Ishikawa (cell line): Measurements from ENCODE around the gene SGMS1.

Experiments
- CEBPB ChIP-seq: IDR thresholded peaks from 2 replicates; pipeline ENCODE4 v1.6.1; 2012
- CREB1 ChIP-seq: IDR thresholded peaks from 2 replicates; pipeline ENCODE4 v1.6.1; 2012; ENCODE audit warnings: low read depth
- EGR1 ChIP-seq: IDR thresholded peaks from 2 replicates; pipeline ENCODE4 v1.6.1; 2012
- EP300 ChIP-seq: IDR thresholded peaks from 2 replicates; pipeline ENCODE4 v1.6.1; 2012; ENCODE audit warnings: borderline replicate concordance
- FOXM1 ChIP-seq: IDR thresholded peaks from 2 replicates; pipeline ENCODE4 v1.6.1; 2012; ENCODE audit warnings: low read depth, borderline replicate concordance
- NFIC ChIP-seq: IDR thresholded peaks from 2 replicates; pipeline ENCODE4 v1.6.1; 2012
- RAD21 ChIP-seq: IDR thresholded peaks from 2 replicates; pipeline ENCODE4 v1.6.1; 2012; ENCODE audit warnings: low read depth
- TAF1 ChIP-seq: IDR thresholded peaks from 2 replicates; pipeline ENCODE4 v1.6.1; 2012; ENCODE audit warnings: low read depth, mild to moderate bottlenecking
- TCF12 ChIP-seq: IDR thresholded peaks from 2 replicates; pipeline ENCODE4 v1.6.1; 2012; ENCODE audit warnings: low read depth
- TEAD4 ChIP-seq: IDR thresholded peaks from 2 replicates; pipeline ENCODE4 v1.6.1; 2012
- YY1 ChIP-seq: IDR thresholded peaks from 2 replicates; pipeline ENCODE4 v1.6.1; 2012; ENCODE audit warnings: low read depth
- ZBTB7A ChIP-seq: IDR thresholded peaks from 2 replicates; pipeline ENCODE4 v1.6.1; 2012; ENCODE audit warnings: low read depth
- TF ChIP-seq, protein P1 (sequence below): IDR thresholded peaks from 2 replicates; pipeline ENCODE4 v1.6.1; 2012; ENCODE audit warnings: low read depth, mild to moderate bottlenecking
- TF ChIP-seq, protein P2 (sequence below): IDR thresholded peaks from 2 replicates; pipeline ENCODE4 v1.6.1; 2012
- TF ChIP-seq, protein P3 (sequence below): IDR thresholded peaks from 2 replicates; pipeline ENCODE4 v1.6.1; 2012

The SGMS1 gene

DNA sequence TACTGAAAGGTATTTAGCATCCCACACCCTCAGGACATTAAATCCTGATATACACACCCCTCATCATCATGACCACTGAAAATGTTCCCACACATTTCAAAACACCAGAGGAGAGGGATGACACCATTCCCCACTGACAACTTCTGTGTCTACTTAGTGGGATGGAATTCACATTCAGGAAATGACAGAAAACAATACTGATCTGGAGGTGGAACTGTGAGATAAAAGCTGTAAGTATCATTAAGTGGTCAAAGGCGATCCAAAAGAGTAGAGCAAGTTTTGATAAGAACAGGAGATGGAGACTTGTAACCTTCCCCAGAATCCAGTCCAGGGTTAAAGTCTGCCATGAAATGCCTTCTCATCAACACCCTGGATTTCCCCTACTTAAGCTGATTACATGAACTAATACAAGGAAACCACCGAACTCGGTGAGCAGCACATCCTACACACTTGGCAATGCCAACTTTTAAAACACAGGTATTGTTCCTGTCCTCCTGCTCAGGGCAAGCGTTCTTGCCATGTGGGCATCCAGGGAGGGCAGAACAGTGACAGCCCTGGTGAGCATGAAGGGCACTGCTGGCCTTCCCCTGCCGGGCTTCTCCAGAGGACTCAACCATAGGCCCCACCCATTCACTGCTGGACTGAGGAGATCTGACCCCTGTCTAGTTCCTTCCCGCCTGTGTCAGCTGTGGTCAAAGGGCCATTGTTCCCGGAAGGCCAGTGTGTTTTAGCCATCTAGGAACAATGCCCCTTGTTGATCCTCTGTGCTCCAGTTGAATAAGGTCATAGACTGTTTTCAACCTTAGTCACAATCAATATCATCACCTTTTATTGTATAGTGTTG lies 85.0 kb downstream of the SGMS1 start:
- TF ChIP-seq, protein P1, sequence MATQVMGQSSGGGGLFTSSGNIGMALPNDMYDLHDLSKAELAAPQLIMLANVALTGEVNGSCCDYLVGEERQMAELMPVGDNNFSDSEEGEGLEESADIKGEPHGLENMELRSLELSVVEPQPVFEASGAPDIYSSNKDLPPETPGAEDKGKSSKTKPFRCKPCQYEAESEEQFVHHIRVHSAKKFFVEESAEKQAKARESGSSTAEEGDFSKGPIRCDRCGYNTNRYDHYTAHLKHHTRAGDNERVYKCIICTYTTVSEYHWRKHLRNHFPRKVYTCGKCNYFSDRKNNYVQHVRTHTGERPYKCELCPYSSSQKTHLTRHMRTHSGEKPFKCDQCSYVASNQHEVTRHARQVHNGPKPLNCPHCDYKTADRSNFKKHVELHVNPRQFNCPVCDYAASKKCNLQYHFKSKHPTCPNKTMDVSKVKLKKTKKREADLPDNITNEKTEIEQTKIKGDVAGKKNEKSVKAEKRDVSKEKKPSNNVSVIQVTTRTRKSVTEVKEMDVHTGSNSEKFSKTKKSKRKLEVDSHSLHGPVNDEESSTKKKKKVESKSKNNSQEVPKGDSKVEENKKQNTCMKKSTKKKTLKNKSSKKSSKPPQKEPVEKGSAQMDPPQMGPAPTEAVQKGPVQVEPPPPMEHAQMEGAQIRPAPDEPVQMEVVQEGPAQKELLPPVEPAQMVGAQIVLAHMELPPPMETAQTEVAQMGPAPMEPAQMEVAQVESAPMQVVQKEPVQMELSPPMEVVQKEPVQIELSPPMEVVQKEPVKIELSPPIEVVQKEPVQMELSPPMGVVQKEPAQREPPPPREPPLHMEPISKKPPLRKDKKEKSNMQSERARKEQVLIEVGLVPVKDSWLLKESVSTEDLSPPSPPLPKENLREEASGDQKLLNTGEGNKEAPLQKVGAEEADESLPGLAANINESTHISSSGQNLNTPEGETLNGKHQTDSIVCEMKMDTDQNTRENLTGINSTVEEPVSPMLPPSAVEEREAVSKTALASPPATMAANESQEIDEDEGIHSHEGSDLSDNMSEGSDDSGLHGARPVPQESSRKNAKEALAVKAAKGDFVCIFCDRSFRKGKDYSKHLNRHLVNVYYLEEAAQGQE = no peak
- TF ChIP-seq TEAD4 = no peak
- no peak for TF ChIP-seq YY1
- TF ChIP-seq TCF12 = no peak
- TF ChIP-seq EGR1 = no peak
- TF ChIP-seq CEBPB = no peak
- TF ChIP-seq, protein P2, sequence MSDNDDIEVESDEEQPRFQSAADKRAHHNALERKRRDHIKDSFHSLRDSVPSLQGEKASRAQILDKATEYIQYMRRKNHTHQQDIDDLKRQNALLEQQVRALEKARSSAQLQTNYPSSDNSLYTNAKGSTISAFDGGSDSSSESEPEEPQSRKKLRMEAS = no peak
- no peak for TF ChIP-seq FOXM1
- TF ChIP-seq CREB1 = no peak
- no peak for TF ChIP-seq EP300
- TF ChIP-seq RAD21 = no peak
- no peak for TF ChIP-seq TAF1

DNA sequence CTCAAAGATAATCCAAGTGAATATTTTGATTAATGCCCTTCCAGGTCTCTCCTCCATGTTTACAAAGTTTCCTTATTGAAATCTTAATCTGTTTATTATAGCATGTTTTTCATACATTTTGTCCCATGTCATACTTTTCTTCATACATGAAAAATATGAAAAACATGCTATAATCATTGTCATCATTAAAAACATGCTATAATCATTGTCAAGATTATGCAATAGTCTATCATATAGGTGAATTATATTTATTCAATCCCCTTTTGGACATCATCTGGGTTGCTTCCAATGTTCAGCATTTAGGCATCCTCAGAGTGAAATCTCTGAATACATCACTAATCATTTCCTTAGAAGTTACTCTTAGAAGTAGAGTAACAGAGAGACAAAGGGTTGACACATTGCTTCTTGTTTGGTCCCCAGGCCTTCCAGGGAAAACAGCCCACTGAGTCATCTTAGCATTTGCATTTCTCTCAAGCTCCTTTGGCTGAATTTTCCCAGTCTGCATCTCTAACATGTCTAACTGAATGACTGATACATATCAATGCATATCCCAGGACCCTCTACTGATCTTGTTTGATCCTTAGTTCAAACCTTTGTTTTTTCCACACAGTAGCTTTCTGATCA lies 87.0 kb downstream of the SGMS1 start:
- TF ChIP-seq RAD21 = no peak
- TF ChIP-seq TAF1 = no peak
- TF ChIP-seq EGR1 = no peak

DNA sequence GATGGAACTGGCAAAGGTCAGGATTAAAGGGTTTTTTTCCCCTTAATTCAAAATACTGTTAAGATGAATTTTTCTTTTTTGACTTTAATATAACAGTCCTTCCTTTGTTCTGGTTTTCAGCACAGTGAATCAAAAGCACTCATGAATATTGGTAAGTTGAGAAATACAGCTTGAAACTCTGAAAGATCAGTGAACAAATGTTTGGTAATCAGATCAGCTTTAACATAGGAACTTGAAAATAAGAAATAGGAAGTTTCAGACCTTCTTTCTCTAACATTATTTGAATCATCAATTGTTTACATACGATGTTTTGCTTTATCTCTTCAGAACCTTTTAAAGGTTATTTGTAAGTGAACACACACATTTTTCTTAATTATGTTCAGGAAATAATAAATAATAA lies 90.5 kb downstream of the SGMS1 start:
- TF ChIP-seq, protein P3, sequence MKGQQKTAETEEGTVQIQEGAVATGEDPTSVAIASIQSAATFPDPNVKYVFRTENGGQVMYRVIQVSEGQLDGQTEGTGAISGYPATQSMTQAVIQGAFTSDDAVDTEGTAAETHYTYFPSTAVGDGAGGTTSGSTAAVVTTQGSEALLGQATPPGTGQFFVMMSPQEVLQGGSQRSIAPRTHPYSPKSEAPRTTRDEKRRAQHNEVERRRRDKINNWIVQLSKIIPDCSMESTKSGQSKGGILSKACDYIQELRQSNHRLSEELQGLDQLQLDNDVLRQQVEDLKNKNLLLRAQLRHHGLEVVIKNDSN = no peak
- TF ChIP-seq, protein P1 = no peak
- TF ChIP-seq TEAD4 (no peak), FOXM1 (no peak), CEBPB (no peak), EGR1 (no peak), TAF1 (no peak), ZBTB7A (no peak), YY1 (no peak), TCF12 (no peak), NFIC (no peak), EP300 (no peak), RAD21 (no peak), CREB1 (no peak)
- TF ChIP-seq, protein P2 = no peak

DNA sequence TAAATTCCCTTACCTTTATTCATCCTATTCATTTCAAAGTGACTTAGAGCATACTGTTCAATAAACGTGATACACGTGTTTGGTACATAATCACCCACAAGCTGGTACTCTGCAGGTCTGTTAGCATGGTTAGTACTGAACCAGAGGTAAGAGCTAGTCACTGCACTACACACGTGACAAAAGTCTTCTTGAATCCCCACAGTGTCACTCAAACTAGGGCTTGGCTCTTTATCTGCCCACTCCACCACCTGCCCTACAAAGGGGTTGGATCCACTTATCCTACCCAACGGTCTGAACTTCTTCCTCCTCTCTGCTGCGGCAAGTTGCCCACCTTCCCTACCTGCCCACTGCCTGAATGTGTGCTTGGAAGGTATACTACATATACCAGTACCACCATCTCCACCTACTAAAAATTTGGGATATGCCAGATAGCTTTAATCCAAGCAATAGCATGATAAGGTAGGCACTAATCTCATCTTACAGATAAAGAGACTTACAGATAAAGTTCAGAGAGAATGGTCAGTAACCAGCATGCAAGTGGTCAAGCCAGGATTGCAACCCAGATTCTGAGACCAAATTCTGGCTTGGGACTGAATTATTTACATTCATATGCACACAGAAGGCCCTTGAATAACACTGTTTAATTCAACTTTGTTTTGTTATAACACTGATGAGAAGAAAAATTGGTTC lies 92.2 kb downstream of the SGMS1 start:
- TF ChIP-seq TCF12 (no peak), ZBTB7A (no peak), TAF1 (no peak), RAD21 (no peak), EP300 (no peak), FOXM1 (no peak), CREB1 (no peak), EGR1 (no peak), TEAD4 (no peak), YY1 (no peak), CEBPB (no peak), NFIC (no peak)
- TF ChIP-seq, protein P1 = no peak
- TF ChIP-seq, protein P2 = no peak
- TF ChIP-seq, protein P3 = no peak
